Fibroblast of lung (primary cell): Measurements from ENCODE around the gene ATP8A2. TPM values are rescaled to one million over a fixed set of nuclear protein-coding genes. Genes with fewer than 3 reads are reported as not detected.

Experiments
- DNase-seq, 2 donors: peaks; one replicate each; pipeline versions ENCODE4 v3.0.0 to v3.0.0-alpha.2; 2010; ENCODE audit warnings: low read depth in 2 of 2
- H2AFZ ChIP-seq: 2 replicates; pipeline ENCODE4 v1.5.1; 2012; ENCODE audit warnings: low read length, control low read depth, inconsistent platforms
- H3K27ac ChIP-seq: 2 replicates; pipeline ENCODE4 v1.5.1; 2011; ENCODE audit warnings: low read length, control low read depth; ENCODE audit not compliant: insufficient read depth
- H3K27me3 ChIP-seq: 2 replicates; pipeline ENCODE4 v1.5.1; 2011; ENCODE audit warnings: mild to moderate bottlenecking, low read length; ENCODE audit not compliant: control insufficient read depth, insufficient read depth
- H3K36me3 ChIP-seq: 2 replicates; pipeline ENCODE4 v1.5.1; 2011; ENCODE audit warnings: low read length; ENCODE audit not compliant: control insufficient read depth, insufficient read depth
- H3K4me1 ChIP-seq: 2 replicates; pipeline ENCODE4 v1.5.1; 2011; ENCODE audit warnings: low read length; ENCODE audit not compliant: control insufficient read depth, insufficient read depth; ENCODE audit errors: extremely low read depth
- H3K4me2 ChIP-seq: 2 replicates; pipeline ENCODE4 v1.5.1; 2011; ENCODE audit warnings: low read length, control low read depth; ENCODE audit not compliant: insufficient read depth; ENCODE audit errors: extremely low read depth
- H3K4me3 ChIP-seq, 4 experiments: fragments of 200-600 bp in 1 of 4; sonication (generic) in 1 of 4; replicated peaks in 1 of 4; 2 replicates each; pipeline ENCODE4 v1.5.1; 2011 to 2016; ENCODE audit warnings: low read length in 4 of 4, low read depth in 3 of 4, mild to moderate bottlenecking in 3 of 4, control low read depth in 2 of 4, inconsistent platforms in 1 of 4, mixed read lengths in 1 of 4; ENCODE audit not compliant: insufficient read depth in 1 of 4; ENCODE audit errors: control extremely low read depth in 1 of 4
- H3K79me2 ChIP-seq: 2 replicates; pipeline ENCODE4 v1.5.1; 2012; ENCODE audit warnings: mild to moderate bottlenecking, low read length, inconsistent platforms; ENCODE audit not compliant: control insufficient read depth, insufficient read depth
- H3K9ac ChIP-seq: 2 replicates; pipeline ENCODE4 v1.5.1; 2011; ENCODE audit warnings: mild to moderate bottlenecking, low read length, control low read depth; ENCODE audit not compliant: insufficient read depth
- H3K9me3 ChIP-seq: 2 replicates; pipeline ENCODE4 v1.5.1; 2012; ENCODE audit warnings: low read depth, low read length; ENCODE audit not compliant: control insufficient read depth, insufficient read depth
- H4K20me1 ChIP-seq: 2 replicates; pipeline ENCODE4 v1.5.1; 2011; ENCODE audit warnings: low read length; ENCODE audit not compliant: control insufficient read depth, insufficient read depth; ENCODE audit errors: extremely low read depth
- EZH2 ChIP-seq: IDR thresholded peaks from 2 replicates; pipeline ENCODE4 v1.5.1; 2012; ENCODE audit warnings: low read length, control low read depth, mild to moderate bottlenecking; ENCODE audit errors: missing control alignments
- polyA plus RNA-seq, 2 donors: library from polyadenylated mRNA; depleted of rRNA in 1 of 2; stranded (reverse) in 1 of 2; unstranded in 1 of 2; fragments of >200 nt; gene quantifications; 2 replicates each; pipeline ENCODE4 v1.2.1, GENCODE V29; 2011 to 2012; ENCODE audit warnings: missing spikeins in 1 of 2
- total RNA-seq: library from RNA; depleted of rRNA; stranded (reverse); fragments of >200 nt; gene quantifications from 2 replicates; pipeline ENCODE4 v1.2.1, GENCODE V29; 2014
- TF ChIP-seq, protein P1 (sequence below), 2 donors: IDR thresholded peaks in 1 of 2; conservative IDR thresholded peaks in 1 of 2; 1 replicate in 1 of 2; 2 replicates in 1 of 2; pipeline ENCODE4 v1.5.1; 2011 to 2012; ENCODE audit warnings: low read length in 2 of 2, control low read depth in 1 of 2, inconsistent platforms in 1 of 2, low read depth in 1 of 2, mild to moderate bottlenecking in 1 of 2

Gene ATP8A2
- total and polyA plus RNA-seq, 2 donors (not counting 1 experiment from before 2014, with no cell fraction given): under 0.01 to 0.01 TPM

DNA sequence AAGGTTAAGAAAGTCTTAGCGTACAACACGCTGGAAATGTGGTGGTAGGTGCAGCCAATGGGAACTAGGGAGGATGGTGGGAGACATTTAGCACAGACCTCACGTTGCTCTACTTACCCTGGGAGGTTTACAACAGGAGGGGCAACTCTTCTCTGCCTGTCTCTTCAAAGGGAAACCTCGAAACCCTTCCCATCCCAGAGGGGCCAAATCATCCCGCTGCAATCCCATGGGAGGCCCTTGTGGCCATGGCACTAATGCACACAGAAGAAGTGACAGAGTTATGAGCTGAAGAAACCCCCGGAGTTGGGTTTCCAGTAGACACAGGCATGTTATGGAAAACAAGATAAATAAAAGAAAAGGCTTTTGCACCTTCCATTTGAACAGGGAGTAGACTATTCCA lies 644.4 kb downstream of the ATP8A2 start:
- no peak overlapping the region for H3K27ac ChIP-seq
- no peak overlapping the region for H3K9ac ChIP-seq
- no peak overlapping the region for H3K4me2 ChIP-seq
- no peaks in the 10 kb centered on the region for H3K9me3 ChIP-seq
- DNase-seq: no peak
- H3K4me3 ChIP-seq: no peak overlapping the region
- H3K27me3 ChIP-seq: no peaks in the 10 kb centered on the region
- H2AFZ ChIP-seq: no peak overlapping the region
- H3K4me1 ChIP-seq: no peaks in the 10 kb centered on the region
- no peaks in the 10 kb centered on the region for H3K36me3 ChIP-seq
- H4K20me1 ChIP-seq: no peaks in the 10 kb centered on the region
- H3K79me2 ChIP-seq: no peaks in the 10 kb centered on the region
- TF ChIP-seq, protein P1, sequence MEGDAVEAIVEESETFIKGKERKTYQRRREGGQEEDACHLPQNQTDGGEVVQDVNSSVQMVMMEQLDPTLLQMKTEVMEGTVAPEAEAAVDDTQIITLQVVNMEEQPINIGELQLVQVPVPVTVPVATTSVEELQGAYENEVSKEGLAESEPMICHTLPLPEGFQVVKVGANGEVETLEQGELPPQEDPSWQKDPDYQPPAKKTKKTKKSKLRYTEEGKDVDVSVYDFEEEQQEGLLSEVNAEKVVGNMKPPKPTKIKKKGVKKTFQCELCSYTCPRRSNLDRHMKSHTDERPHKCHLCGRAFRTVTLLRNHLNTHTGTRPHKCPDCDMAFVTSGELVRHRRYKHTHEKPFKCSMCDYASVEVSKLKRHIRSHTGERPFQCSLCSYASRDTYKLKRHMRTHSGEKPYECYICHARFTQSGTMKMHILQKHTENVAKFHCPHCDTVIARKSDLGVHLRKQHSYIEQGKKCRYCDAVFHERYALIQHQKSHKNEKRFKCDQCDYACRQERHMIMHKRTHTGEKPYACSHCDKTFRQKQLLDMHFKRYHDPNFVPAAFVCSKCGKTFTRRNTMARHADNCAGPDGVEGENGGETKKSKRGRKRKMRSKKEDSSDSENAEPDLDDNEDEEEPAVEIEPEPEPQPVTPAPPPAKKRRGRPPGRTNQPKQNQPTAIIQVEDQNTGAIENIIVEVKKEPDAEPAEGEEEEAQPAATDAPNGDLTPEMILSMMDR (conservative IDR thresholded peaks at IDR 0.05 in 1 of 2, IDR thresholded peaks at IDR 0.05 in 1 of 2; ENCODE audit: low read depth in 1 of 2, low read length in 2 of 2): no peak
- no peak for TF ChIP-seq EZH2

DNA sequence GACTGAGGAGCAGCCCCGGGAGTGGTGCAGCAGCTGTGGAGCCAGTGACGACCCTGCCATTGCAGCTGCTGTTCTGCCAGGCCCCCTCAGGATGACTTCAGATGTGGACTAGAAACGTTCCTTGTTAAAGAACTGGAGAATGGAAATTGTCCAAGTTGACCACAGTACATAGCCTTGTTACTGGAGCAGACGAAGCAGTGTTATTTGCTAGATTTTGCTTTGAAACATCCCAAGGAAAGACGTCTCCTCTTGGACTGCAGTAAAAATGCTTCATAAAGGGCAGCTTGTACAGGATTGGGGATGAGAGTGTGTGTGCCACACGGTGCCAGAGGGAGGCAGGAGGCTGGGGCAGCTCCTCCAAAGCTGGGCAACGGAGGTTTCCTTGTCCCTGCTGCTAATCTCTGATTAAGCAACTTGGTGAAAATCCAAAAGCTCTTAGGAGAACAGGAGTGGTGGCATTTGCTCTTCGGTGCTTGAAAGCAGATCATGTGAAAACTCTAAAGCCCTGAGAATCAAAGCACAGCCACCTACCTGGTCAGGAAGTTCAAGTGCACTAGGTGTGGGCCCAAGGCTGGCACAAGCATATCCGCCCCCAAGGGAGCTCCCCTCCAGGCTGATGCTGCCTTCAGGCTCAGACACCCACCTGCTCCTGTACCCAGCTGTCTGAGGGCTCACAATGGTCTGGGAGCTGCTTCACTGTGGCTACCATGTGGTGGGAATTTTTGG lies 645.6 kb downstream of the ATP8A2 start:
- Histone ChIP-seq H3K36me3 (no peaks in the 10 kb centered on the region), H4K20me1 (no peaks in the 10 kb centered on the region), H3K9me3 (no peaks in the 10 kb centered on the region), H3K4me1 (no peaks in the 10 kb centered on the region), H2AFZ (no peak overlapping the region), H3K4me3 (no peak overlapping the region), H3K9ac (no peak overlapping the region), H3K27me3 (no peaks in the 10 kb centered on the region), H3K79me2 (no peaks in the 10 kb centered on the region), H3K4me2 (no peak overlapping the region), H3K27ac (no peak overlapping the region)
- peak in 1 of 2 donors; percentile 60 for DNase-seq
- TF ChIP-seq, protein P1 (conservative IDR thresholded peaks at IDR 0.05 in 1 of 2, IDR thresholded peaks at IDR 0.05 in 1 of 2; ENCODE audit: low read depth in 1 of 2, low read length in 2 of 2): no peak
- no peak for TF ChIP-seq EZH2

DNA sequence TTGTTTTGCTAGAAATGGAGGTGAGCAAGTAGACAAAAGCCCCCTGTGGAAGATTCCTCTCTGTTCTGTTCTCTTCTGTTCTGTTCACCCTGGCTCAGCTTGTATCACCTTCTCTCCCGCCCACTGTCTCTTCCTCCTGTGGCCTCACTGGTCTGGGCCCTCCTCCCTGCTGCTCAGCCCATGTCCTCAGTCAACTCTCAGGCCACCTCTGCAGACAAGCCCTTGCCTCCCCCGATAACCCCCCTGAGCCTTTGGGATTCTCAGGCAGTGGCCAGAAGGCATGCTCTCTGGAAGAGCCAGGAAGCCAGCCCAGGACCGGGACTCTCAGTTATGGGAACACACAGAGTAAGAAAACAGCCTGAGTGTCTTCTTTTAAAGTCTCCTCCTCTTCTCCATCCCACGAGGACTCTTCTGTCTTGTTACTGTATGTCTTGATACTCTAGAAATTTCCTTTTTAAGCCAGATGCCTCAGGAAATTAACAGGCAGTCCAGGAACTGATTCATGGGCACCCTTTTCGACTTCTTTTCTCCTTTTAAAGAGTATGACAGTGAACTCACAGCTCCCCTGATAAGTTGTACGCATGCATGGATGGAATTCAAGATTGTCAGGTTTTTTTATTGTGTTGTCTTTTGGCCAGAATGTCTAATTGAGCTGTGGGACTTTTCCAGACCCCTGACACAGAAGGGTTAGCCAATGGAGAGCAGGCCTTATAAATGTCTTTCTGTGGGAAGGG lies 646.3 kb downstream of the ATP8A2 start:
- Histone ChIP-seq H3K9me3 (no peaks in the 10 kb centered on the region), H4K20me1 (no peaks in the 10 kb centered on the region), H3K27me3 (no peaks in the 10 kb centered on the region), H3K9ac (no peak overlapping the region), H2AFZ (no peak overlapping the region), H3K79me2 (no peaks in the 10 kb centered on the region), H3K36me3 (no peaks in the 10 kb centered on the region), H3K27ac (no peak overlapping the region), H3K4me3 (no peak overlapping the region), H3K4me2 (no peak overlapping the region), H3K4me1 (no peaks in the 10 kb centered on the region)
- peak in 1 of 2 donors; percentile 48 for DNase-seq
- no peak for TF ChIP-seq EZH2
- TF ChIP-seq, protein P1 (conservative IDR thresholded peaks at IDR 0.05 in 1 of 2, IDR thresholded peaks at IDR 0.05 in 1 of 2; ENCODE audit: low read depth in 1 of 2, low read length in 2 of 2): no peak
